GM12892 (cell line): Measurements from ENCODE around the gene LRPAP1.
"Not testable (repeated sequence)": the region's sequence is repeated elsewhere in the genome, so short reads cannot be mapped to it uniquely, and the experiment has no call there.

Source experiments
- POLR2A ChIP-seq: IDR thresholded peaks from 2 replicates; pipeline ENCODE4 v1.6.1; 2011; ENCODE audit warnings: low read depth, low read length, control low read depth
- POLR2AphosphoS5 ChIP-seq: IDR thresholded peaks from 2 replicates; pipeline ENCODE4 v1.6.1; 2011; ENCODE audit warnings: low read depth, low read length, control low read depth
- TAF1 ChIP-seq: IDR thresholded peaks from 2 replicates; pipeline ENCODE4 v1.6.1; 2011; ENCODE audit warnings: low read depth, mild to moderate bottlenecking, control low read depth, low read length, borderline replicate concordance

- TF ChIP-seq POLR2A, POLR2AphosphoS5, TAF1: not testable (repeated sequence)
These were observed 49.3 kb upstream of the LRPAP1 start for GRCh38 chr4:3581334-3582090.
